ENCODE measurements around the gene TMEM272.

DNA sequence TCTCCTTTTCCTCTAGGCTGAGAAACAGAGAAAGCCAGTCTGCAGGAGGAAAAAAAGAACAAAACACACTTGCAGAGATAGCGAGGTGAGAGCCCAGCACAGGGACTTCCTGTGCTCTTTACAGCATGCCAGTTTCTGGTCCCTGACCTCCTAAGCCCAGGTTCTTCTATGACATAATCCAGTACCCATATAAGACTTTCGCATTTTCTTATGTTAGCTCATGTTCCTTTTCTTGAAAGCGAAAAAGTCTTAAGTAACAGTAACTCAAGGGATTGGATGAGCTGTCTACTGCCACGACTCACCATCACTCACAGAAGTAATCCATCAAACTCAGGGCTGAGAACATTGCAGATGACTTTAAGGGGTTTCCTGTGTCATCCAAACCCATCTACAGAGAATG lies 34.2 kb upstream of the TMEM272 start:
- TF ChIP-seq EZH2 (IDR thresholded peaks at IDR 0.05; ENCODE audit: low read depth, unreplicated experiment) (no peak), EZH2phosphoT487 (IDR thresholded peaks at IDR 0.05; ENCODE audit: unreplicated experiment) (no peak), CREB1 (CRISPR knock-in tag; IDR thresholded peaks at IDR 0.05; ENCODE audit: low read depth) (no peak), JUNB (IDR thresholded peaks at IDR 0.05; ENCODE audit: unreplicated experiment) (no peak), POLR2AphosphoS5 (IDR thresholded peaks at IDR 0.05; ENCODE audit: low read depth) (no peak)
- TF ChIP-seq, protein P1, sequence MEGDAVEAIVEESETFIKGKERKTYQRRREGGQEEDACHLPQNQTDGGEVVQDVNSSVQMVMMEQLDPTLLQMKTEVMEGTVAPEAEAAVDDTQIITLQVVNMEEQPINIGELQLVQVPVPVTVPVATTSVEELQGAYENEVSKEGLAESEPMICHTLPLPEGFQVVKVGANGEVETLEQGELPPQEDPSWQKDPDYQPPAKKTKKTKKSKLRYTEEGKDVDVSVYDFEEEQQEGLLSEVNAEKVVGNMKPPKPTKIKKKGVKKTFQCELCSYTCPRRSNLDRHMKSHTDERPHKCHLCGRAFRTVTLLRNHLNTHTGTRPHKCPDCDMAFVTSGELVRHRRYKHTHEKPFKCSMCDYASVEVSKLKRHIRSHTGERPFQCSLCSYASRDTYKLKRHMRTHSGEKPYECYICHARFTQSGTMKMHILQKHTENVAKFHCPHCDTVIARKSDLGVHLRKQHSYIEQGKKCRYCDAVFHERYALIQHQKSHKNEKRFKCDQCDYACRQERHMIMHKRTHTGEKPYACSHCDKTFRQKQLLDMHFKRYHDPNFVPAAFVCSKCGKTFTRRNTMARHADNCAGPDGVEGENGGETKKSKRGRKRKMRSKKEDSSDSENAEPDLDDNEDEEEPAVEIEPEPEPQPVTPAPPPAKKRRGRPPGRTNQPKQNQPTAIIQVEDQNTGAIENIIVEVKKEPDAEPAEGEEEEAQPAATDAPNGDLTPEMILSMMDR (conservative IDR thresholded peaks at IDR 0.05; ENCODE audit: low read depth in 2 of 2) = no peak
- TF ChIP-seq, protein P2, sequence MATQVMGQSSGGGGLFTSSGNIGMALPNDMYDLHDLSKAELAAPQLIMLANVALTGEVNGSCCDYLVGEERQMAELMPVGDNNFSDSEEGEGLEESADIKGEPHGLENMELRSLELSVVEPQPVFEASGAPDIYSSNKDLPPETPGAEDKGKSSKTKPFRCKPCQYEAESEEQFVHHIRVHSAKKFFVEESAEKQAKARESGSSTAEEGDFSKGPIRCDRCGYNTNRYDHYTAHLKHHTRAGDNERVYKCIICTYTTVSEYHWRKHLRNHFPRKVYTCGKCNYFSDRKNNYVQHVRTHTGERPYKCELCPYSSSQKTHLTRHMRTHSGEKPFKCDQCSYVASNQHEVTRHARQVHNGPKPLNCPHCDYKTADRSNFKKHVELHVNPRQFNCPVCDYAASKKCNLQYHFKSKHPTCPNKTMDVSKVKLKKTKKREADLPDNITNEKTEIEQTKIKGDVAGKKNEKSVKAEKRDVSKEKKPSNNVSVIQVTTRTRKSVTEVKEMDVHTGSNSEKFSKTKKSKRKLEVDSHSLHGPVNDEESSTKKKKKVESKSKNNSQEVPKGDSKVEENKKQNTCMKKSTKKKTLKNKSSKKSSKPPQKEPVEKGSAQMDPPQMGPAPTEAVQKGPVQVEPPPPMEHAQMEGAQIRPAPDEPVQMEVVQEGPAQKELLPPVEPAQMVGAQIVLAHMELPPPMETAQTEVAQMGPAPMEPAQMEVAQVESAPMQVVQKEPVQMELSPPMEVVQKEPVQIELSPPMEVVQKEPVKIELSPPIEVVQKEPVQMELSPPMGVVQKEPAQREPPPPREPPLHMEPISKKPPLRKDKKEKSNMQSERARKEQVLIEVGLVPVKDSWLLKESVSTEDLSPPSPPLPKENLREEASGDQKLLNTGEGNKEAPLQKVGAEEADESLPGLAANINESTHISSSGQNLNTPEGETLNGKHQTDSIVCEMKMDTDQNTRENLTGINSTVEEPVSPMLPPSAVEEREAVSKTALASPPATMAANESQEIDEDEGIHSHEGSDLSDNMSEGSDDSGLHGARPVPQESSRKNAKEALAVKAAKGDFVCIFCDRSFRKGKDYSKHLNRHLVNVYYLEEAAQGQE (IDR thresholded peaks at IDR 0.05; ENCODE audit: unreplicated experiment) = no peak

Data from GM23338 (cell line).